HepG2 (cell line): ENCODE results near the gene CKLF. TPM values are rescaled to one million over a fixed set of nuclear protein-coding genes. Genes with fewer than 3 reads are reported as not detected.

ENCODE experiments used
- ARNT2 ChIP-seq: sonication (generic); formaldehyde crosslinking; IDR thresholded peaks from 2 replicates; pipeline ENCODE4 v1.8.0; 2022; ENCODE audit warnings: mild to moderate bottlenecking, low read depth, missing genetic modification reagents, moderate library complexity
- ASH2L ChIP-seq: fragments of 300-600, 200-600 bp; sonication (generic); IDR thresholded peaks from 2 replicates; pipeline ENCODE4 v1.7.0; 2017; ENCODE audit warnings: low read depth, mild to moderate bottlenecking, moderate library complexity, mixed read lengths, low read length; ENCODE audit not compliant: insufficient read length
- ATF1 ChIP-seq: IDR thresholded peaks from 2 replicates; pipeline ENCODE4 v1.6.1; 2016; ENCODE audit warnings: mild to moderate bottlenecking, control low read depth
- BRD4 ChIP-seq: sonication (generic); formaldehyde crosslinking; IDR thresholded peaks from 2 replicates; pipeline ENCODE4 v1.4.0; 2020; ENCODE audit warnings: missing genetic modification reagents
- CHD2 ChIP-seq: IDR thresholded peaks from 2 replicates; pipeline ENCODE4 v1.6.1; 2011; ENCODE audit warnings: low read depth, low read length, improper control_type of control experiment
- HIVEP1 ChIP-seq: sonication (generic); formaldehyde crosslinking; IDR thresholded peaks from 2 replicates; pipeline ENCODE4 v1.4.0; 2020; ENCODE audit warnings: mild to moderate bottlenecking, missing genetic modification reagents
- MBNL3 ChIP-seq: fragments of 250-450 bp; sonication (Bioruptor Pico); conservative IDR thresholded peaks from 2 replicates; pipeline ENCODE4 v1.8.0; 2022; ENCODE audit warnings: mild to moderate bottlenecking, inconsistent platforms
- MEF2D ChIP-seq: sonication (generic); formaldehyde crosslinking; IDR thresholded peaks from 2 replicates; pipeline ENCODE4 v1.5.1; 2020; ENCODE audit warnings: mild to moderate bottlenecking, missing genetic modification reagents
- NR2F6 ChIP-seq, 2 experiments: IDR thresholded peaks; 2 replicates each; pipeline ENCODE4 v1.6.1; 2016; ENCODE audit warnings: antibody characterized with exemption in 1 of 2, mild to moderate bottlenecking in 1 of 2
- SAP130 ChIP-seq: IDR thresholded peaks from 2 replicates; pipeline ENCODE4 v1.6.1; 2016; ENCODE audit warnings: low read depth
- SMYD3 ChIP-seq: sonication (generic); formaldehyde crosslinking; IDR thresholded peaks from 2 replicates; pipeline ENCODE4 v1.8.1; 2023; ENCODE audit warnings: mild to moderate bottlenecking, missing genetic modification reagents
- ZNF138 ChIP-seq: sonication (generic); formaldehyde crosslinking; IDR thresholded peaks from 2 replicates; pipeline ENCODE4 v1.5.0; 2020; ENCODE audit warnings: mild to moderate bottlenecking, low read depth, missing genetic modification reagents
- ZNF30 ChIP-seq: sonication (generic); formaldehyde crosslinking; IDR thresholded peaks from 2 replicates; pipeline ENCODE4 v1.5.0; 2020; ENCODE audit warnings: mild to moderate bottlenecking, missing genetic modification reagents
- ZNF546 ChIP-seq: sonication (generic); formaldehyde crosslinking; conservative IDR thresholded peaks from 2 replicates; pipeline ENCODE4 v1.8.1; 2023; ENCODE audit warnings: mild to moderate bottlenecking, missing genetic modification reagents
- ZSCAN22 ChIP-seq: sonication (generic); formaldehyde crosslinking; IDR thresholded peaks from 2 replicates; pipeline ENCODE4 v1.4.0; 2020; ENCODE audit warnings: mild to moderate bottlenecking, missing genetic modification reagents
- polyA plus RNA-seq, 8 experiments: library from polyadenylated mRNA; depleted of rRNA in 3 of 8; stranded (reverse) in 7 of 8; unstranded in 1 of 8; fragments of >200 nt; fragmentation: Illumina TruSeq in 4 of 8; extraction: Trizol in 4 of 8; gene quantifications; 2 replicates each; pipeline versions ENCODE4 v1.2.1 to v1.2.3, GENCODE V29; 2011 to 2016; ENCODE audit warnings: low read depth in 4 of 8, missing spikeins in 1 of 8, mixed read lengths in 1 of 8; ENCODE audit not compliant: insufficient read depth in 1 of 8
- total RNA-seq, 5 experiments: library from RNA; depleted of rRNA; stranded (reverse); fragments of >200 nt; fragmentation: Illumina TruSeq; extraction: Trizol; gene quantifications; 2 replicates each; pipeline ENCODE4 v1.2.3, GENCODE V29; 2016; ENCODE audit warnings: low read depth in 1 of 5
- TF ChIP-seq, protein P1 (sequence below): IDR thresholded peaks from 2 replicates; pipeline ENCODE4 v1.6.1; 2016; ENCODE audit warnings: missing compliant biosample characterization, missing genetic modification reagents, borderline replicate concordance
- TF ChIP-seq, protein P2 (sequence below): sonication (generic); formaldehyde crosslinking; IDR thresholded peaks from 2 replicates; pipeline ENCODE4 v1.4.0; 2020; ENCODE audit warnings: mild to moderate bottlenecking, low read depth, missing genetic modification reagents
- TF ChIP-seq, protein P3 (sequence below): sonication (generic); formaldehyde crosslinking; IDR thresholded peaks from 2 replicates; pipeline ENCODE4 v1.4.0; 2020; ENCODE audit warnings: missing genetic modification reagents
- TF ChIP-seq, protein P4 (sequence below): sonication (generic); formaldehyde crosslinking; IDR thresholded peaks from 2 replicates; pipeline ENCODE4 v1.5.1; 2020; ENCODE audit warnings: missing genetic modification reagents, mild to moderate bottlenecking, borderline replicate concordance

CKLF gene
- total and polyA plus RNA-seq, 2 of the 13 experiments (the other 11 are each of a cell fraction or from before 2014, with no cell fraction given): 120 to 167 TPM

DNA sequence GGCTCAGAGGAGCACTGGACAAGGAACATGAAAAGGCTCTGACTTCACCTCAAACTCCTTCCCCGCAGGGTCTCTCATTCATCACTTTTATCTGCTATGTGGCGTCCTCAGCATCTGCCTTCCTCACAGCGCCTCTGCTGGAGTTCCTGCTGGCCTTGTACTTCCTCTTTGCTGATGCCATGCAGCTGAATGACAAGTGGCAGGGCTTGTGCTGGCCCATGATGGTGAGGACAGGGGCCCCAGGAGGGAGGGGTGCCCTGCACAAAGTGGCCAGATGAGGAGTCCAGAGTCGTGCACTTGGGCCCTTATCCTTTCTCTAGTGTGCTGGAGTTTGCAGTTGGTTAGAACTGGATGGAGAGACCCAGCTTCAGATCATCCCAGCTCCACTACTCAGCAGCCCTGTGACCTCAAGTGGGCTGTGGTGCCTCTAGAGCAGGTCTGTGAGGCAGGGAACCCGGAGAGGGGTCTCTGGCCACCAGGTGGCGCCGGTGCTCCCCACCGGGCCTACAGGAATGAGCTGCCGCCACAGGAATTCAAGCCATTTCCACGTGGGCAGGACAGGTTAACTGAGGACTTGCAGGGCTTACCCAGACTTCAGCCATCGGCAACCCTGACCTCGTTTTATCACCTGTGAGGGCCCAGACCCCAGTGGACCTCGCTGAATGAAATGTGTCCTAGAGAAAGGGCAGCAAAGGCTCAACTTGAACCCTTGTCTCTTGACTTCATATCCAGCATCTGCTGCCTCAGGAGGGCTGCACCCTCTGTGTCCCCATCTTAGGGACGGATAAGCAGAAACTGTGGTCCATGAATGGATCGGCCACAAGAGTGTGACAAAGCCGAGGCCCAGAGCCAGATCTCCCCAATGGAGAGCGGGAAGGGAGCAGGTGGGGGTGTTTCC lies 56.1 kb downstream of the CKLF start (continued):
- TF ChIP-seq, protein P1, sequence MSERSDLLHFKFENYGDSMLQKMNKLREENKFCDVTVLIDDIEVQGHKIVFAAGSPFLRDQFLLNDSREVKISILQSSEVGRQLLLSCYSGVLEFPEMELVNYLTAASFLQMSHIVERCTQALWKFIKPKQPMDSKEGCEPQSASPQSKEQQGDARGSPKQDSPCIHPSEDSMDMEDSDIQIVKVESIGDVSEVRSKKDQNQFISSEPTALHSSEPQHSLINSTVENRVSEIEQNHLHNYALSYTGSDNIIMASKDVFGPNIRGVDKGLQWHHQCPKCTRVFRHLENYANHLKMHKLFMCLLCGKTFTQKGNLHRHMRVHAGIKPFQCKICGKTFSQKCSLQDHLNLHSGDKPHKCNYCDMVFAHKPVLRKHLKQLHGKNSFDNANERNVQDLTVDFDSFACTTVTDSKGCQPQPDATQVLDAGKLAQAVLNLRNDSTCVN (CRISPR knock-in tag): peak; percentile 81; the same call in 1 of the 2 replicates
- TF ChIP-seq HIVEP1 (CRISPR knock-in tag) (peak; percentile 60; the same call in 1 of the 2 replicates), MEF2D (CRISPR knock-in tag) (peak; percentile 60; the same call in 1 of the 2 replicates), BRD4 (CRISPR knock-in tag) (peak; percentile 55; the same call in 1 of the 2 replicates), ZNF30 (CRISPR knock-in tag) (no peak), ZSCAN22 (CRISPR knock-in tag) (0 out of 2 replicates have a peak, but pooled peaks have one; percentile 50), CHD2 (no peak), ZNF138 (CRISPR knock-in tag) (peak; percentile 77; the same call in 1 of the 2 replicates), SMYD3 (CRISPR knock-in tag) (peak; percentile 78; the same call in 1 of the 2 replicates), SAP130 (CRISPR knock-in tag) (peak; percentile 91), ATF1 (CRISPR knock-in tag) (no peak), ASH2L (no peak), MBNL3 (no peak), ZNF546 (CRISPR knock-in tag) (0 out of 2 replicates have a peak, but pooled peaks have one; percentile 19), ARNT2 (CRISPR knock-in tag) (peak; percentile 78; the same call in 1 of the 2 replicates), NR2F6 (IDR thresholded peaks at IDR 0.05) (no peak), NR2F6 (CRISPR knock-in tag; IDR thresholded peaks at IDR 0.05) (peak; percentile 70)
- TF ChIP-seq, protein P2, sequence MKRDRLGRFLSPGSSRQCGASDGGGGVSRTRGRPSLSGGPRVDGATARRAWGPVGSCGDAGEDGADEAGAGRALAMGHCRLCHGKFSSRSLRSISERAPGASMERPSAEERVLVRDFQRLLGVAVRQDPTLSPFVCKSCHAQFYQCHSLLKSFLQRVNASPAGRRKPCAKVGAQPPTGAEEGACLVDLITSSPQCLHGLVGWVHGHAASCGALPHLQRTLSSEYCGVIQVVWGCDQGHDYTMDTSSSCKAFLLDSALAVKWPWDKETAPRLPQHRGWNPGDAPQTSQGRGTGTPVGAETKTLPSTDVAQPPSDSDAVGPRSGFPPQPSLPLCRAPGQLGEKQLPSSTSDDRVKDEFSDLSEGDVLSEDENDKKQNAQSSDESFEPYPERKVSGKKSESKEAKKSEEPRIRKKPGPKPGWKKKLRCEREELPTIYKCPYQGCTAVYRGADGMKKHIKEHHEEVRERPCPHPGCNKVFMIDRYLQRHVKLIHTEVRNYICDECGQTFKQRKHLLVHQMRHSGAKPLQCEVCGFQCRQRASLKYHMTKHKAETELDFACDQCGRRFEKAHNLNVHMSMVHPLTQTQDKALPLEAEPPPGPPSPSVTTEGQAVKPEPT (CRISPR knock-in tag): peak; percentile 79; the same call in 1 of the 2 replicates
- TF ChIP-seq, protein P3, sequence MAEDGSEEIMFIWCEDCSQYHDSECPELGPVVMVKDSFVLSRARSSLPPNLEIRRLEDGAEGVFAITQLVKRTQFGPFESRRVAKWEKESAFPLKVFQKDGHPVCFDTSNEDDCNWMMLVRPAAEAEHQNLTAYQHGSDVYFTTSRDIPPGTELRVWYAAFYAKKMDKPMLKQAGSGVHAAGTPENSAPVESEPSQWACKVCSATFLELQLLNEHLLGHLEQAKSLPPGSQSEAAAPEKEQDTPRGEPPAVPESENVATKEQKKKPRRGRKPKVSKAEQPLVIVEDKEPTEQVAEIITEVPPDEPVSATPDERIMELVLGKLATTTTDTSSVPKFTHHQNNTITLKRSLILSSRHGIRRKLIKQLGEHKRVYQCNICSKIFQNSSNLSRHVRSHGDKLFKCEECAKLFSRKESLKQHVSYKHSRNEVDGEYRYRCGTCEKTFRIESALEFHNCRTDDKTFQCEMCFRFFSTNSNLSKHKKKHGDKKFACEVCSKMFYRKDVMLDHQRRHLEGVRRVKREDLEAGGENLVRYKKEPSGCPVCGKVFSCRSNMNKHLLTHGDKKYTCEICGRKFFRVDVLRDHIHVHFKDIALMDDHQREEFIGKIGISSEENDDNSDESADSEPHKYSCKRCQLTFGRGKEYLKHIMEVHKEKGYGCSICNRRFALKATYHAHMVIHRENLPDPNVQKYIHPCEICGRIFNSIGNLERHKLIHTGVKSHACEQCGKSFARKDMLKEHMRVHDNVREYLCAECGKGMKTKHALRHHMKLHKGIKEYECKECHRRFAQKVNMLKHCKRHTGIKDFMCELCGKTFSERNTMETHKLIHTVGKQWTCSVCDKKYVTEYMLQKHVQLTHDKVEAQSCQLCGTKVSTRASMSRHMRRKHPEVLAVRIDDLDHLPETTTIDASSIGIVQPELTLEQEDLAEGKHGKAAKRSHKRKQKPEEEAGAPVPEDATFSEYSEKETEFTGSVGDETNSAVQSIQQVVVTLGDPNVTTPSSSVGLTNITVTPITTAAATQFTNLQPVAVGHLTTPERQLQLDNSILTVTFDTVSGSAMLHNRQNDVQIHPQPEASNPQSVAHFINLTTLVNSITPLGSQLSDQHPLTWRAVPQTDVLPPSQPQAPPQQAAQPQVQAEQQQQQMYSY (CRISPR knock-in tag): no peak
- TF ChIP-seq, protein P4, sequence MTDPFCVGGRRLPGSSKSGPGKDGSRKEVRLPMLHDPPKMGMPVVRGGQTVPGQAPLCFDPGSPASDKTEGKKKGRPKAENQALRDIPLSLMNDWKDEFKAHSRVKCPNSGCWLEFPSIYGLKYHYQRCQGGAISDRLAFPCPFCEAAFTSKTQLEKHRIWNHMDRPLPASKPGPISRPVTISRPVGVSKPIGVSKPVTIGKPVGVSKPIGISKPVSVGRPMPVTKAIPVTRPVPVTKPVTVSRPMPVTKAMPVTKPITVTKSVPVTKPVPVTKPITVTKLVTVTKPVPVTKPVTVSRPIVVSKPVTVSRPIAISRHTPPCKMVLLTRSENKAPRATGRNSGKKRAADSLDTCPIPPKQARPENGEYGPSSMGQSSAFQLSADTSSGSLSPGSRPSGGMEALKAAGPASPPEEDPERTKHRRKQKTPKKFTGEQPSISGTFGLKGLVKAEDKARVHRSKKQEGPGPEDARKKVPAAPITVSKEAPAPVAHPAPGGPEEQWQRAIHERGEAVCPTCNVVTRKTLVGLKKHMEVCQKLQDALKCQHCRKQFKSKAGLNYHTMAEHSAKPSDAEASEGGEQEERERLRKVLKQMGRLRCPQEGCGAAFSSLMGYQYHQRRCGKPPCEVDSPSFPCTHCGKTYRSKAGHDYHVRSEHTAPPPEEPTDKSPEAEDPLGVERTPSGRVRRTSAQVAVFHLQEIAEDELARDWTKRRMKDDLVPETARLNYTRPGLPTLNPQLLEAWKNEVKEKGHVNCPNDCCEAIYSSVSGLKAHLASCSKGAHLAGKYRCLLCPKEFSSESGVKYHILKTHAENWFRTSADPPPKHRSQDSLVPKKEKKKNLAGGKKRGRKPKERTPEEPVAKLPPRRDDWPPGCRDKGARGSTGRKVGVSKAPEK (CRISPR knock-in tag): 0 out of 2 replicates have a peak, but pooled peaks have one; percentile 46
